ENCODE results near the gene NAP1L1. TPM values are rescaled to one million over a fixed set of nuclear protein-coding genes. Genes with fewer than 3 reads are reported as not detected.

The NAP1L1 gene
- total RNA-seq, 1 experiment from 2014 or later: 493 TPM

- no peak overlapping the region for H3K4me3 Mint-ChIP-seq (ENCODE audit: unreplicated experiment)
- H3K27ac Mint-ChIP-seq (ENCODE audit: low read depth, unreplicated experiment): no peak overlapping the region
- ChIA-PET POLR2A (no interaction called here), CTCF (interaction anchor here (0.7 kb wide), 1 partner anchor 62 kb away, joined by 3 read pairs; no protein-coding TSS in a partner anchor)
- BruUV-seq (replicated peaks): no TSS peak
- TF ChIP-seq, protein P1, sequence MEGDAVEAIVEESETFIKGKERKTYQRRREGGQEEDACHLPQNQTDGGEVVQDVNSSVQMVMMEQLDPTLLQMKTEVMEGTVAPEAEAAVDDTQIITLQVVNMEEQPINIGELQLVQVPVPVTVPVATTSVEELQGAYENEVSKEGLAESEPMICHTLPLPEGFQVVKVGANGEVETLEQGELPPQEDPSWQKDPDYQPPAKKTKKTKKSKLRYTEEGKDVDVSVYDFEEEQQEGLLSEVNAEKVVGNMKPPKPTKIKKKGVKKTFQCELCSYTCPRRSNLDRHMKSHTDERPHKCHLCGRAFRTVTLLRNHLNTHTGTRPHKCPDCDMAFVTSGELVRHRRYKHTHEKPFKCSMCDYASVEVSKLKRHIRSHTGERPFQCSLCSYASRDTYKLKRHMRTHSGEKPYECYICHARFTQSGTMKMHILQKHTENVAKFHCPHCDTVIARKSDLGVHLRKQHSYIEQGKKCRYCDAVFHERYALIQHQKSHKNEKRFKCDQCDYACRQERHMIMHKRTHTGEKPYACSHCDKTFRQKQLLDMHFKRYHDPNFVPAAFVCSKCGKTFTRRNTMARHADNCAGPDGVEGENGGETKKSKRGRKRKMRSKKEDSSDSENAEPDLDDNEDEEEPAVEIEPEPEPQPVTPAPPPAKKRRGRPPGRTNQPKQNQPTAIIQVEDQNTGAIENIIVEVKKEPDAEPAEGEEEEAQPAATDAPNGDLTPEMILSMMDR (IDR thresholded peaks at IDR 0.05; ENCODE audit: unreplicated experiment): no peak
- intact Hi-C loops (cut with micrococcal nuclease): no loop called here
- H3K9me3 Mint-ChIP-seq (ENCODE audit: unreplicated experiment): no peaks in the 10 kb centered on the region
- H3K4me1 Mint-ChIP-seq (ENCODE audit: insufficient read depth, unreplicated experiment): no peaks in the 10 kb centered on the region
- no peak for DNase-seq (ENCODE audit: unreplicated experiment)
- no peaks in the 10 kb centered on the region for H3K36me3 Mint-ChIP-seq (ENCODE audit: insufficient read depth, unreplicated experiment)
- no peaks in the 10 kb centered on the region for H3K27me3 Mint-ChIP-seq (ENCODE audit: insufficient read depth, unreplicated experiment)
Measured at GRCh38 chr12:76094754-76095153, 10.3 kb upstream of the NAP1L1 start.

DNA sequence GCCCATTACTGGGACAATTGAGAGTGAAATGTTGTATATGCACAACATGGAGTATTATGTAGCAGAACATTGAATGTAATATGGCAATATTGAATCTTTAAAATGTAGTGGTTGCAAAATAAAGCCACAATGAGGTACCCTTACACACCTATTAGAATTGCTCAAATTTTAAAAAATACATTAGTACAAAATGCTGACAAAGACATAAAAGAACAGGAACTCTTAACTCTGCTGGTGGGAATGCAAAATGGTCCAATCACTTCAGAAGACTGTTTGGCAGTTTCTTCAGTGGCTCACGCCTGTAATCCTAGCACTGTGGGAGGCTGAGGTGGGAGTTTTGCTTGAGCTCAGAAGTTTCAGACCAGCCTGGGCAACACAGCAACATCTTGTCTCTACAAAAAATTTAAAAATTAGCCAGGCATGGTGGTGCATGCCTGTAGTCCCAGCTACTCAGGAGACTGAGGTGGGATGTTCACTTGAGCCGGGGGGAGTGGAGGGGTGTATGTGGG is 6.8 kb upstream of the NAP1L1 start:
- H3K27ac Mint-ChIP-seq (ENCODE audit: low read depth, unreplicated experiment): no peak overlapping the region

DNA sequence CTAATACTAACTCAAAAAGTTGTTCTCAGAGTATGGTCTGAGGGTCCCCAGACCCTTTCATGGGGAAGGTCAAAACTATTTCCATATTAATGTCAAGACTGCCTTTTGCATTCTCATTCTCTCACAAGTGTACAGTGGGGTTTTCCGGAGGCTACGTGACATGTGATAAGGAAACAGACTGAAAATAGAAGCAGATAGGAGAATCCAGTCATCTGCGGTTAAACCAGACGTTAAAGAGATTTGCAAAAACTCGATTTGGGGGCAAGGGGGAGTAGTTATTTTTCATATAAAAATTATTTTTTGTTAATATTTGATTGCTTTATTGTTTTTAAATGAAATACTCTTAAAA is 1.0 kb upstream of the NAP1L1 start:
- Mint-ChIP-seq H3K9me3 (ENCODE audit: unreplicated experiment) (no peaks in the 10 kb centered on the region), H3K4me1 (ENCODE audit: insufficient read depth, unreplicated experiment) (peaks cover 20% of the 10 kb centered on the region), H3K27ac (ENCODE audit: low read depth, unreplicated experiment) (peak overlapping the region; percentile 86), H3K27me3 (ENCODE audit: insufficient read depth, unreplicated experiment) (no peaks in the 10 kb centered on the region), H3K36me3 (ENCODE audit: insufficient read depth, unreplicated experiment) (peaks cover 20% of the 10 kb centered on the region), H3K4me3 (ENCODE audit: unreplicated experiment) (peak overlapping the region; percentile 86)
- ChIA-PET POLR2A (interaction anchor here (0.6 to 0.7 kb wide), 3 partner anchors 54 to 364 kb away, joined by 3 to 4 read pairs (median 3); no protein-coding TSS in a partner anchor), CTCF (no interaction called here)
- intact Hi-C loops (cut with micrococcal nuclease): no loop called here
- BruUV-seq (replicated peaks): no TSS peak
- DNase-seq (ENCODE audit: unreplicated experiment): no peak
- TF ChIP-seq, protein P1 (IDR thresholded peaks at IDR 0.05; ENCODE audit: unreplicated experiment): no peak

More for the DNA sequence above, 6.8 kb upstream of the NAP1L1 start:
- Mint-ChIP-seq H3K4me1 (ENCODE audit: insufficient read depth, unreplicated experiment) (no peaks in the 10 kb centered on the region), H3K36me3 (ENCODE audit: insufficient read depth, unreplicated experiment) (no peaks in the 10 kb centered on the region), H3K27me3 (ENCODE audit: insufficient read depth, unreplicated experiment) (no peaks in the 10 kb centered on the region), H3K4me3 (ENCODE audit: unreplicated experiment) (no peak overlapping the region), H3K9me3 (ENCODE audit: unreplicated experiment) (no peaks in the 10 kb centered on the region)
- intact Hi-C loops (cut with micrococcal nuclease): no loop called here
- DNase-seq (ENCODE audit: unreplicated experiment): no peak
- ChIA-PET CTCF (interaction anchor here (0.6 kb wide), 1 partner anchor 349 kb away, joined by 4 read pairs; no protein-coding TSS in a partner anchor), POLR2A (no interaction called here)
- no TSS peak for BruUV-seq (replicated peaks)
- TF ChIP-seq, protein P1 (IDR thresholded peaks at IDR 0.05; ENCODE audit: unreplicated experiment): no peak

DNA sequence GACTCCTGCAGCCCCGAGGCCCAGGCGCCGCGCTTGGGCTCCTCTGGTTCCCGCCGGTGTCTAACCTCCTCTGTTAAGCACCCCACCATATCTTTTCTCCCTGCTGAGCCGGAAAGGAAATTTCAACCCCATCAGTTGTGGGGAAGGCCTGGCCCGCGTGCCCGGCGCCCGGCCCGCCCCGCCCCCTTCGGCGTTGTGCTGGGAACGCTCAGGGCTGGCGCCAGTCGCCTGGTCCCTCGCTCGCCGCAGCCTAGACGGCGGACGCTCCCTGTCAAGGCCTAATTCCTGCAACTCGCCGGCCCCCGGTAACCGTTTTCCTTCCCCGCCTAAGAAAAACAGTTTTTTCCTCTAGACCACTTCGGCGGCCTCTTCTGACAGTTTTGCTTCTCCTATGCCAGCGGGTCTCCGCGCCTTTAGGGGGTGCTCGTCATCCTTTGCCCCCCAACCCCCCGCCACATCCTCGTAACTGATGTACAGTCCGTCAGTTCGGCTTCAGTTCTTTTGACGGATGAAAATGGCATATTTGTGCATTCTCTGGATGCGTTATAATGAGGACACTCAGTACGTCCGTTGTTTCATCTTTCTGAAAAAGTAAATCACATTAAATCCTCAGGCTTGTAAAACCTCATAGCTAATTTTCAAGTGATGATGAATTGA is 506 bp upstream of the NAP1L1 start:
- no peaks in the 10 kb centered on the region for H3K9me3 Mint-ChIP-seq (ENCODE audit: unreplicated experiment)
- H3K27me3 Mint-ChIP-seq (ENCODE audit: insufficient read depth, unreplicated experiment): no peaks in the 10 kb centered on the region
- peak overlapping the region; percentile 86 for H3K4me3 Mint-ChIP-seq (ENCODE audit: unreplicated experiment)
- ChIA-PET POLR2A (interaction anchor here (0.6 to 3.7 kb wide), 12 partner anchors 9 to 1037 kb away, joined by 3 to 50 read pairs (median 4); partner anchors contain the start of genes BBS10, OSBPL8 and PHLDA1), CTCF (no interaction called here)
- TF ChIP-seq, protein P1 (IDR thresholded peaks at IDR 0.05; ENCODE audit: unreplicated experiment): no peak
- peaks cover 20% of the 10 kb centered on the region for H3K4me1 Mint-ChIP-seq (ENCODE audit: insufficient read depth, unreplicated experiment)
- BruUV-seq (replicated peaks): no TSS peak
- peak overlapping the region; percentile 86 for H3K27ac Mint-ChIP-seq (ENCODE audit: low read depth, unreplicated experiment)
- intact Hi-C loops (cut with micrococcal nuclease): loop anchor here (1.0 to 5.0 kb wide), 3 partner anchors 152 to 370 kb away; no protein-coding TSS in a partner anchor
- DNase-seq (ENCODE audit: unreplicated experiment): no peak
- peaks cover 23% of the 10 kb centered on the region for H3K36me3 Mint-ChIP-seq (ENCODE audit: insufficient read depth, unreplicated experiment)

Data from MCF 10A (cell line).